ENCODE measurements around the gene PGAP6.
"Not testable (repeated sequence)": the region's sequence is repeated elsewhere in the genome, so short reads cannot be mapped to it uniquely, and the experiment has no call there.

PGAP6 gene

GRCh38 chr16:379183-379960 lies 2.4 kb downstream of the PGAP6 start:
- no peak for DNase-seq (ENCODE audit: low read depth, low spot score)

GRCh38 chr16:378821-379182 lies 3.0 kb downstream of the PGAP6 start:
- DNase-seq (ENCODE audit: low read depth, low spot score): no peak

GRCh38 chr16:378113-378820 lies 3.5 kb downstream of the PGAP6 start:
- not testable (repeated sequence) for DNase-seq (ENCODE audit: low read depth, low spot score)

GRCh38 chr16:377419-377951 lies 4.3 kb downstream of the PGAP6 start:
- DNase-seq (ENCODE audit: low read depth, low spot score): no peak

- DNase-seq (ENCODE audit: low read depth, low spot score): no peak
Observed at GRCh38 chr16:376817-377418, 4.9 kb downstream of the PGAP6 start.

- DNase-seq (ENCODE audit: low read depth, low spot score): no peak
Observed at GRCh38 chr16:375927-376816, 5.6 kb downstream of the PGAP6 start.

GRCh38 chr16:375212-375611 lies 6.6 kb downstream of the PGAP6 start:
- no peak for DNase-seq (ENCODE audit: low read depth, low spot score)

- no peak for DNase-seq (ENCODE audit: low read depth, low spot score)
Observed at GRCh38 chr16:374616-374926, 7.2 kb downstream of the PGAP6 start.

GRCh38 chr16:373848-374615 lies 7.7 kb downstream of the PGAP6 start:
- no peak for DNase-seq (ENCODE audit: low read depth, low spot score)

- DNase-seq (ENCODE audit: low read depth, low spot score): no peak
Observed at GRCh38 chr16:373020-373598, 8.7 kb downstream of the PGAP6 start.

GRCh38 chr16:372302-372983 lies 9.3 kb downstream of the PGAP6 start:
- DNase-seq (ENCODE audit: low read depth, low spot score): no peak

GRCh38 chr16:371515-372301 lies 10.1 kb downstream of the PGAP6 start:
- DNase-seq (ENCODE audit: low read depth, low spot score): no peak

- DNase-seq (ENCODE audit: low read depth, low spot score): no peak
Observed at GRCh38 chr16:370979-371514, 10.7 kb downstream of the PGAP6 start.

GRCh38 chr16:370443-370842 lies 11.3 kb downstream of the PGAP6 start, which contains the start of gene MRPL28:
TSS of gene MRPL28 (minus strand) at chr16:370538. CDS start at chr16:370218, 320 bp downstream.
- peak; percentile 86 for DNase-seq (ENCODE audit: low read depth, low spot score)

- DNase-seq (ENCODE audit: low read depth, low spot score): no peak
Observed at GRCh38 chr16:369866-370436, 11.8 kb downstream of the PGAP6 start.

GRCh38 chr16:369275-369865 lies 12.4 kb downstream of the PGAP6 start:
- no peak for DNase-seq (ENCODE audit: low read depth, low spot score)

GRCh38 chr16:368388-369158 lies 13.2 kb downstream of the PGAP6 start:
- DNase-seq (ENCODE audit: low read depth, low spot score): no peak
